Neural cell (in vitro differentiated cells): ENCODE results near the gene PSD2. TPM values are rescaled to one million over a fixed set of nuclear protein-coding genes. Genes with fewer than 3 reads are reported as not detected.
A peak's percentile ranks its signal among the peaks of the same experiment; 100 is the strongest.

Experiments used
- H2AFZ ChIP-seq: fragments of 200-600, 300-800 bp; sonication (generic), shearing (Covaris generic); 2 replicates; pipeline ENCODE4 v1.6.0; 2014; ENCODE audit warnings: low read depth, mild to moderate bottlenecking, antibody characterized with exemption, low read length, moderate library complexity
- H3F3A ChIP-seq: fragments of 200-600 bp; shearing (Covaris generic); 2 replicates; pipeline ENCODE4 v1.6.1; 2016; ENCODE audit warnings: mild to moderate bottlenecking, moderate library complexity, mixed read lengths, antibody characterized with exemption, low read length; ENCODE audit not compliant: insufficient read depth, poor library complexity, severe bottlenecking
- H3K27ac ChIP-seq: fragments of 200-600, 300-800 bp; sonication (generic), shearing (Covaris generic); 2 replicates; pipeline ENCODE4 v1.5.1; 2014; ENCODE audit warnings: mild to moderate bottlenecking, low read length, moderate library complexity
- H3K27me3 ChIP-seq: fragments of 300-800, 200-600 bp; sonication (generic), shearing (Covaris generic); 2 replicates; pipeline ENCODE4 v1.6.0; 2014; ENCODE audit warnings: mild to moderate bottlenecking, low read depth, low read length, moderate library complexity; ENCODE audit not compliant: insufficient read depth
- H3K36me3 ChIP-seq: fragments of 300-800, 200-600 bp; sonication (generic), shearing (Covaris generic); 2 replicates; pipeline ENCODE4 v1.5.1; 2014; ENCODE audit warnings: mild to moderate bottlenecking, antibody characterized with exemption, low read length, moderate library complexity; ENCODE audit not compliant: insufficient read depth
- H3K4me2 ChIP-seq: fragments of 300-800, 200-600 bp; sonication (generic), shearing (Covaris generic); 2 replicates; pipeline ENCODE4 v1.6.0; 2014; ENCODE audit warnings: mild to moderate bottlenecking, low read length
- H3K4me3 ChIP-seq: fragments of 300-800, 200-600 bp; sonication (generic), shearing (Covaris generic); 2 replicates; pipeline ENCODE4 v1.5.1; 2014; ENCODE audit warnings: mild to moderate bottlenecking, low read length, moderate library complexity
- H3K79me2 ChIP-seq: fragments of 200-600 bp; shearing (Covaris generic); replicated peaks from 2 replicates; pipeline ENCODE4 v1.6.0; 2014; ENCODE audit warnings: mild to moderate bottlenecking, low read length, moderate library complexity; ENCODE audit not compliant: insufficient read depth
- H3K9ac ChIP-seq: fragments of 300-800, 200-600 bp; sonication (generic), shearing (Covaris generic); 2 replicates; pipeline ENCODE4 v1.6.1; 2016; ENCODE audit warnings: mild to moderate bottlenecking, low read length, mixed read lengths
- H3K9me2 ChIP-seq: fragments of 200-600 bp; shearing (Covaris generic); 2 replicates; pipeline ENCODE4 v1.6.1; 2016; ENCODE audit warnings: mild to moderate bottlenecking, low read length, mixed read lengths; ENCODE audit not compliant: insufficient read depth
- H3K9me3 ChIP-seq: fragments of 200-600, 300-800 bp; sonication (generic), shearing (Covaris generic); 2 replicates; pipeline ENCODE4 v1.6.1; 2016; ENCODE audit warnings: mild to moderate bottlenecking, mixed run types, low read length, moderate library complexity, mixed read lengths
- H4K20me1 ChIP-seq: fragments of 200-600 bp; shearing (Covaris generic); 2 replicates; pipeline ENCODE4 v1.6.1; 2016; ENCODE audit warnings: mild to moderate bottlenecking, mixed run types; ENCODE audit not compliant: insufficient read depth
- EP300 ChIP-seq: fragments of 450-650 bp; conservative IDR thresholded peaks from 2 replicates; pipeline ENCODE4 v1.6.1; 2014; ENCODE audit warnings: antibody characterized with exemption, mild to moderate bottlenecking, moderate library complexity; ENCODE audit not compliant: poor library complexity, severe bottlenecking
- EZH2 ChIP-seq: fragments of 200-600, 300-800 bp; shearing (Covaris generic), sonication (generic); IDR thresholded peaks from 2 replicates; pipeline ENCODE4 v1.6.1; 2014; ENCODE audit warnings: antibody characterized with exemption, low read length, borderline replicate concordance, mild to moderate bottlenecking; ENCODE audit not compliant: insufficient read depth, poor library complexity, severe bottlenecking
- MXI1 ChIP-seq: fragments of 450-650 bp; conservative IDR thresholded peaks from 2 replicates; pipeline ENCODE4 v1.6.1; 2014; ENCODE audit warnings: antibody characterized with exemption, mild to moderate bottlenecking; ENCODE audit not compliant: poor library complexity, severe bottlenecking
- POLR2AphosphoS5 ChIP-seq: IDR thresholded peaks from 2 replicates; pipeline ENCODE4 v1.6.1; 2012
- RAD21 ChIP-seq: fragments of 450-650 bp; conservative IDR thresholded peaks from 2 replicates; pipeline ENCODE4 v1.6.1; 2014; ENCODE audit warnings: antibody characterized with exemption, mild to moderate bottlenecking, moderate library complexity
- SMC3 ChIP-seq: fragments of 450-650 bp; conservative IDR thresholded peaks from 2 replicates; pipeline ENCODE4 v1.6.1; 2014; ENCODE audit warnings: antibody characterized with exemption, mild to moderate bottlenecking, moderate library complexity; ENCODE audit not compliant: poor library complexity
- TAF1 ChIP-seq: IDR thresholded peaks from 2 replicates; pipeline ENCODE4 v1.6.1; 2012; ENCODE audit warnings: low read depth
- polyA plus RNA-seq: library from polyadenylated mRNA; depleted of rRNA; stranded (reverse); fragments of >200 nt; gene quantifications from 2 replicates; pipeline ENCODE4 v1.2.3, GENCODE V29; 2014
- TF ChIP-seq, protein P1 (sequence below): fragments of 450-650 bp; IDR thresholded peaks from 2 replicates; pipeline ENCODE4 v1.5.1; 2014; ENCODE audit warnings: antibody characterized with exemption, mild to moderate bottlenecking, moderate library complexity; ENCODE audit not compliant: poor library complexity, severe bottlenecking
- TF ChIP-seq, protein P2 (sequence below): IDR thresholded peaks from 2 replicates; pipeline ENCODE4 v1.6.1; 2012; ENCODE audit warnings: borderline replicate concordance

The PSD2 gene
- polyA plus RNA-seq, 1 donor from 2014 or later: 33.4 TPM

GRCh38 chr5:139774980-139775661, 20.5 kb upstream of the PSD2 start:
- Histone ChIP-seq H3K9me2 (no peaks in the 10 kb centered on the region), H3K4me3 (no peak overlapping the region), H2AFZ (no peak overlapping the region), H3K27me3 (no peaks in the 10 kb centered on the region), H3K79me2 (no peaks in the 10 kb centered on the region), H3K27ac (no peak overlapping the region), H3F3A (no peaks in the 10 kb centered on the region), H3K36me3 (no peaks in the 10 kb centered on the region), H3K9ac (no peak overlapping the region), H3K4me2 (no peak overlapping the region), H4K20me1 (no peaks in the 10 kb centered on the region), H3K9me3 (no peaks in the 10 kb centered on the region)
- TF ChIP-seq RAD21: peak; percentile 33
- peak; percentile 57 for TF ChIP-seq SMC3
- TF ChIP-seq, protein P1, sequence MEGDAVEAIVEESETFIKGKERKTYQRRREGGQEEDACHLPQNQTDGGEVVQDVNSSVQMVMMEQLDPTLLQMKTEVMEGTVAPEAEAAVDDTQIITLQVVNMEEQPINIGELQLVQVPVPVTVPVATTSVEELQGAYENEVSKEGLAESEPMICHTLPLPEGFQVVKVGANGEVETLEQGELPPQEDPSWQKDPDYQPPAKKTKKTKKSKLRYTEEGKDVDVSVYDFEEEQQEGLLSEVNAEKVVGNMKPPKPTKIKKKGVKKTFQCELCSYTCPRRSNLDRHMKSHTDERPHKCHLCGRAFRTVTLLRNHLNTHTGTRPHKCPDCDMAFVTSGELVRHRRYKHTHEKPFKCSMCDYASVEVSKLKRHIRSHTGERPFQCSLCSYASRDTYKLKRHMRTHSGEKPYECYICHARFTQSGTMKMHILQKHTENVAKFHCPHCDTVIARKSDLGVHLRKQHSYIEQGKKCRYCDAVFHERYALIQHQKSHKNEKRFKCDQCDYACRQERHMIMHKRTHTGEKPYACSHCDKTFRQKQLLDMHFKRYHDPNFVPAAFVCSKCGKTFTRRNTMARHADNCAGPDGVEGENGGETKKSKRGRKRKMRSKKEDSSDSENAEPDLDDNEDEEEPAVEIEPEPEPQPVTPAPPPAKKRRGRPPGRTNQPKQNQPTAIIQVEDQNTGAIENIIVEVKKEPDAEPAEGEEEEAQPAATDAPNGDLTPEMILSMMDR: peak; percentile 73
- no peak for TF ChIP-seq POLR2AphosphoS5
- TF ChIP-seq, protein P2, sequence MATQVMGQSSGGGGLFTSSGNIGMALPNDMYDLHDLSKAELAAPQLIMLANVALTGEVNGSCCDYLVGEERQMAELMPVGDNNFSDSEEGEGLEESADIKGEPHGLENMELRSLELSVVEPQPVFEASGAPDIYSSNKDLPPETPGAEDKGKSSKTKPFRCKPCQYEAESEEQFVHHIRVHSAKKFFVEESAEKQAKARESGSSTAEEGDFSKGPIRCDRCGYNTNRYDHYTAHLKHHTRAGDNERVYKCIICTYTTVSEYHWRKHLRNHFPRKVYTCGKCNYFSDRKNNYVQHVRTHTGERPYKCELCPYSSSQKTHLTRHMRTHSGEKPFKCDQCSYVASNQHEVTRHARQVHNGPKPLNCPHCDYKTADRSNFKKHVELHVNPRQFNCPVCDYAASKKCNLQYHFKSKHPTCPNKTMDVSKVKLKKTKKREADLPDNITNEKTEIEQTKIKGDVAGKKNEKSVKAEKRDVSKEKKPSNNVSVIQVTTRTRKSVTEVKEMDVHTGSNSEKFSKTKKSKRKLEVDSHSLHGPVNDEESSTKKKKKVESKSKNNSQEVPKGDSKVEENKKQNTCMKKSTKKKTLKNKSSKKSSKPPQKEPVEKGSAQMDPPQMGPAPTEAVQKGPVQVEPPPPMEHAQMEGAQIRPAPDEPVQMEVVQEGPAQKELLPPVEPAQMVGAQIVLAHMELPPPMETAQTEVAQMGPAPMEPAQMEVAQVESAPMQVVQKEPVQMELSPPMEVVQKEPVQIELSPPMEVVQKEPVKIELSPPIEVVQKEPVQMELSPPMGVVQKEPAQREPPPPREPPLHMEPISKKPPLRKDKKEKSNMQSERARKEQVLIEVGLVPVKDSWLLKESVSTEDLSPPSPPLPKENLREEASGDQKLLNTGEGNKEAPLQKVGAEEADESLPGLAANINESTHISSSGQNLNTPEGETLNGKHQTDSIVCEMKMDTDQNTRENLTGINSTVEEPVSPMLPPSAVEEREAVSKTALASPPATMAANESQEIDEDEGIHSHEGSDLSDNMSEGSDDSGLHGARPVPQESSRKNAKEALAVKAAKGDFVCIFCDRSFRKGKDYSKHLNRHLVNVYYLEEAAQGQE: no peak

GRCh38 chr5:139775872-139776271, 19.7 kb upstream of the PSD2 start:
- Histone ChIP-seq H3K79me2 (no peaks in the 10 kb centered on the region), H4K20me1 (no peaks in the 10 kb centered on the region), H3K27ac (no peak overlapping the region), H3K9me3 (no peaks in the 10 kb centered on the region), H3K9ac (no peak overlapping the region), H3K36me3 (no peaks in the 10 kb centered on the region), H3K9me2 (no peaks in the 10 kb centered on the region), H3K4me3 (no peak overlapping the region), H3F3A (no peaks in the 10 kb centered on the region), H3K27me3 (no peaks in the 10 kb centered on the region), H2AFZ (no peak overlapping the region), H3K4me2 (no peak overlapping the region)
- TF ChIP-seq EP300 (no peak), SMC3 (no peak), RAD21 (no peak), TAF1 (no peak), EZH2 (no peak), MXI1 (no peak), POLR2AphosphoS5 (no peak)
- TF ChIP-seq, protein P2: no peak
- TF ChIP-seq, protein P1: no peak
